Ecto neural progenitor cell (in vitro differentiated cells): ENCODE results near the gene ABTB2.

Experiments used
- DNase-seq: peaks from one replicate; pipeline ENCODE4 v3.0.0-alpha.2; 2018; ENCODE audit warnings: low spot score

ABTB2 gene

DNA sequence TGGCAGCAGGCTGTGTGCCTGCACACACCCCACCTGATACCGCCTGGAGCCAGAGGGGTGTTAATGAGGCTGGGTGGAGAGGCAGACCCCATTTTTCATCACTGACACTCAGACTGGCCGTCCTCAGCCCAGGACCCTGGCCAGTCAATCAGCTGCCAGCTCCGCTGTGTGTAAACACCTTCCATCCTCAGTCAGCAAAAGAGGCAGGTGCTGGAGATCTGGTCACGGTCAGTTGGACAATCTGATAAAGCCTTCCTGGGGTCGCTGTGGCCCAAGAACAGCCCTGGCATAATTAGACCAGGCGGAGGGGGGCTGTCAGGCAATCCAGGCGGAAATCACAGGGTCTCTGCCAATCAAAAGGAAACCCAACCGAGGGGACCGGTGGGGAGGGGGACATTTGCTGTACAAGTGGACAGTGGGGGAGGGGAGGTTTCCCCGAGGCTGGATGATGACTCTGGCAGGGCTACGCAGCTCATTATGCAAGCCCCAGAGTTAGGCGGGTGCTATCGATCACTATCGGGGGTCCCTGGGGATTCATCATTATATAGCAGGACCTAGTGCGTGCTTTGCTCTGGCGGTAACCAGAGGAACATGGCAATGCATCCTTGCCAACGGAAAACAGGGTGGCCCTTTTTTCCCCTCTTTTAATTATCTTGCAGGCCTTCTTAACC lies 72.9 kb downstream of the ABTB2 start:
- no peak for DNase-seq

- no peak for DNase-seq
Observed at GRCh38 chr11:34284156-34284555, 73.7 kb downstream of the ABTB2 start.

DNA sequence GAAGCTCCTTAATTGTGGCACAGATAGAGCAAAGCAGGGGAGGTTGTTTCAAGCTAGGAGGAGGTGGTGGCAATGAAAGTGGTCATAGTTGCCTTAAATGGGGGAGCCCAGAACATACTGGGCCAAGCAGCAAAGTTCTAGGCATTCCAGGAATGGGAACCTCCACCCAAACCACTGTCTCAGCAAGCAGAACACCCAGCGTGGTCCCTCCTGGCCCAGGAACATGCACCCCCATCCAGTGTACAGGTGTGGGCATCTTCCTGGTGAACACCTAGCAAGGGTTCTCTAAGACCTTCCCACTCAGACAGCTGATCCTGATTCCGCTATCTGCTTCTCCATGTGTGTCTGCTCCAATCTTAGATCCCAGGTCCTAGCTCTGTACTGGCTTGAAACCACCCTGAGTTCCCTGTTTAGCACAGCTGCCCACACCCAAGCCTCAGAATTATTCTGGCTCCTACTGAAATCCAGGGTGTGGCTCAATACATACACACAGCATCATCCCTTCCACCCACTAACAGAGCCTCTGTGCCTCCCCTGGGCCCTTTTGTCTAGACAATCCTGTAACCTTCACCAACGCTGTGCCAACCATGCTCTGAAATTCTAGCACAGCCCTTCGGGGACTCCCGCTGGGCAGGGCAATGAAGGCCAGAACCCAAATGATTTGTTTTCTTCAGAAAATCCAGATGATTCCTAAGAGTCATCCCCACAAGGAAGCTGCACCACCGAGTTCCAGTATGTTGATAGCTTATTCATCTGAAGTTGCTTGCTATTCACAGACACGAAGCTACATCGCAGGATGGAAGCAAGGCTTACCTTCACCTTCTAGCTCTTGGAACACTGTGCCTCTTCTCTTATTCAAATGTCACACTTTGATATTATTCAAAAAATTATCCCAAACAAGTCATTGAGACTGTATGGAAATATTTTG lies 76.6 kb downstream of the ABTB2 start:
- DNase-seq = no peak

- DNase-seq = no peak
Observed at GRCh38 chr11:34278693-34279297, 79.0 kb downstream of the ABTB2 start.

DNA sequence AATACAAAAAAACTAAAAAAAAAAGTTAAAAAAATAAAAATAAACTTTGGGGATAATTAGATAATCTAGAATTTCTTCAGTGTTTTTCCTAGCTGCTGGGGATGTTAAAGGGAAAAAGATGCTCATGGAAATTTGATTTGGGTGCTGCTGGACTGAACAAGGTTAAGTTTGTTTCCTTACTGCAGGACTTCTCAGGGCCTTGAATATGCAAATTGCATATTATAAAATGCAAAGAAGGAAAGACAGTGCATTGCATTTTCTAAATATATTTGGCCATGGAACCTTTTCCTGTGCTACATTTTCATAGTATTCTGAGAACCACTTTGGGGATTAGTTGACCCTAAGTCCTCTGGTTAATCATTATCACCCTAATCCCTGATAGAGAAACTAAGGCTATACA lies 79.6 kb downstream of the ABTB2 start:
- no peak for DNase-seq

GRCh38 chr11:34277171-34277570 lies 80.6 kb downstream of the ABTB2 start:
- no peak for DNase-seq

DNA sequence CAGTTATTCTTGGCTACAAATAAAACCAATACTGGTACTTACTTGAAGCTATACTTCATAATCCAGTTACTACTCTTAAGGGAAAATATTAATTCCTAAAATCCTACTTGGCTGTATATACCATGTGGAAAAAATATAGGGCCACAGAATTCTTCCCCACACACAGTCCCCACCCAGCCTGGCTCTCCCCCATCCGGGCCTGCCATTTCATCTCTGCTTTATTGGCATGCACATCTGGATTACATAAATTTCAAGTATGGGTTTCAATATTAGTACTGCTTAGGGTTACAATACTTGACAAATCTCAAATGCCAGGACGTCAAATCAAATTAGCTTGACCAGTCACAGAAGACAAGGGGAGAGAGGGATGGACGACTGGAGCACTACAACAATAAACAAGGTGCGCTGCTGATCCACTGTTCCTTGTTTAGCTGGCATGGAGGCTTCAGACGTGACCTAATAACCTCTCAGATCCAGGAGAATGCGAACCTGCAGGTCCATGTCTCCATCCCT lies 81.4 kb downstream of the ABTB2 start:
- no peak for DNase-seq

DNA sequence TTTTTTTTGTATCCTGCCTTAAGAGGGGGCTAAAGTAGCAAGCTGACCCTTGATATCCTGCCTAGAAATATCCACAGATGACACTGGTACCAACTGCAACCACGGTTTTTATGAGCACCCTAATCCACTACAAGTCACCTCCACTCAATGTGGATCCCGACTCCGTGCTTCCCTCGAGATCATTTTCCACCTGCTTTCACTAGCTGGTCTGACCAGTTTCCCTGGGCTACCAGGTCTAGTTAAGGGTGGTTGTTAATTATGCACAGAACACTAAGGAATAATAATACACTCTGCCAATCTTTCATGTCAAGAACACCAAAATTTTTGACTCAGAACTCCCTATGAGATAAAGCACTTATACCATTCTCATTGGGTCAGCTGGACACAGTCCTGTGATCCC lies 82.3 kb downstream of the ABTB2 start:
- DNase-seq = no peak

DNA sequence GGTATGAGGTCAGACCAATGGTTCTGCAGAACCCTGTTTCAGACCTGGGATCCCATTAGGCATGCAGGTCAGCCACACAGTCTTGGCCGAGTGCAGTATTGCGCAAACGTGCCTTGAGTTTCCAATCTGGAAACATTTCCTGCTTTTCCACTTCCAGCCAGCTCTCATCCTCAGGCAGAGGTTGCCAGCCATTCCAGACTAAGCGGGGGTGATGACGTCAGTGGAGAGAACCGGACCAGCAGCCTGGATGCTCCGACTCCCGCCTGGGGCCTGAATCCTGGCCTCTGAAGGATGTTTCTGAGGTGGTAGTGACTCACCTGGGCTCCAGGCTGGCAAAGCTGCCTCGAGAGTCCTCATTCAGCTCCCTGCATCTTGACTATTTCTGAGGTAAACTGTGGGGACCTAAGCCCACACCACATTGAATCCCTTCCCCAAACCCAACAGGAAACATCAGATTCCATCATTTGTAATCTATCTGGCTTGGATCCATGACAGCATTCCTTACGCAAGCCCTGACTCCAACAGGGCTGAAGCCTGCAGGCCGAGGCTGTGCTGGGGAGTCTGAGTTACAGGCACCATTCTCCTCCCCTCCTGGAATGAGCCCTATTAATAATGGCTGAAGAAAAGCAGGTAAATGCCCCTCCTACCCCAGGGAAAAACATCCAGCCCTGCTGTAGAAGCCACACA lies 83.0 kb downstream of the ABTB2 start:
- DNase-seq = no peak

DNA sequence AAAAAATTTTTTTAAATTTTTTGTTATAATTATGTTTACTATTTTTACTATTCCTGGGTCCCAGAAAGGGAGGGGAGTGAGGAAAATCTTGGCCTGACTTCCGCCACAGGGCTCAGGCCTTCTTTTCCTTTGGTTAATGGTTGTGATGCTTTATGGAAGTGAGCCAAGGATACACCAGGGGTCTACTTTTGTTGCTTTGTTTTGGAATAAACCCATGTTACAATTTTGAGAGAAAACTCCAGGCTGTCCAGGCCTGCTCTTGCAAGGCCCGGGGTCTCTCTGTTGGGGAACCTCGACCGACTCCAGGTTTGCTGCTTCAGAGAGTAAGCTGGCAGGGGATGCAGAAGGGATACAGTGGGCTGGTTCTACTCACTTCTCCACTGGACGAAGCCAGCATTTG lies 84.7 kb downstream of the ABTB2 start:
- no peak for DNase-seq

- no peak for DNase-seq
Observed at GRCh38 chr11:34271727-34272126, 86.1 kb downstream of the ABTB2 start.

GRCh38 chr11:34270711-34271110 lies 87.1 kb downstream of the ABTB2 start:
- no peak for DNase-seq

- DNase-seq = no peak
Observed at GRCh38 chr11:34269694-34270245, 88.0 kb downstream of the ABTB2 start.

- DNase-seq = no peak
Observed at GRCh38 chr11:34268906-34269430, 88.8 kb downstream of the ABTB2 start.

DNA sequence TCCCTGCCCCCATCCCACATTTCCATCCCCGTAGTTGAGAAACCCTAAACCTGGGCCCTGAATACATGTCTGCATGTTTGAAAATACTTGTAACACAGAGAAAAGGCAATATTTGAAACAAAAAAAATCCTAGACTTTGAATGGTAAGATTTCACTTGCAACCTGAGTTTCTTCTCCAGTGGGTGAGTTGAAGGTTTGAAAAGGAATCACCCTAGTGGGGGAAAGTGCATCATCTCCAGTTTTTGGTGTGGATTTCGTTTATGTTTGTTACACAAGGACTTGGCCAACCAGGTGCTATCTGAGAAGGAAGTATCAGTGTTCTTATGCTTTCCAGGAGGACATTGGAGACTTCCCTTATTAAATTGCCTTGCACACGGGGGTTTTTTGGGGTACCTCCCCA lies 90.4 kb downstream of the ABTB2 start:
- no peak for DNase-seq

DNA sequence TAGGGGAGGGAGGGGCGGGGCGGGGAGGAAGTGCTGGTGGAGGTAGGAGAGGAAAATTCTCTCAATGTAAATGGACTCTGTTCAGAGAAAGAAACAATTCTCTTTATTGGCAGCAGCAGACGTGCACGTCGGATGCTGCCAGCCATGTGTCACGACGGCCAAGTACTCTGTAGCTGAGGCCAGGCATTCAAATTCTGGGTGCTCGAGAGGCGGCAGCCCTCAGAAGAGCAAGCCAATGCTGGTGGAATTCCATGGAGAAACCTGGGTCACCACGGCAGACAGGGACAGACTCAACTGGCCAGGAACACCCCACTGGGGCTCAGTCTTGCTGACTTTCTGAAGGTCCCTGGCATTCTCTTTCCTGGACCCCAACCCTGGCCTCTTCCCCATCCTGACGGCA lies 90.8 kb downstream of the ABTB2 start:
- DNase-seq = no peak

DNA sequence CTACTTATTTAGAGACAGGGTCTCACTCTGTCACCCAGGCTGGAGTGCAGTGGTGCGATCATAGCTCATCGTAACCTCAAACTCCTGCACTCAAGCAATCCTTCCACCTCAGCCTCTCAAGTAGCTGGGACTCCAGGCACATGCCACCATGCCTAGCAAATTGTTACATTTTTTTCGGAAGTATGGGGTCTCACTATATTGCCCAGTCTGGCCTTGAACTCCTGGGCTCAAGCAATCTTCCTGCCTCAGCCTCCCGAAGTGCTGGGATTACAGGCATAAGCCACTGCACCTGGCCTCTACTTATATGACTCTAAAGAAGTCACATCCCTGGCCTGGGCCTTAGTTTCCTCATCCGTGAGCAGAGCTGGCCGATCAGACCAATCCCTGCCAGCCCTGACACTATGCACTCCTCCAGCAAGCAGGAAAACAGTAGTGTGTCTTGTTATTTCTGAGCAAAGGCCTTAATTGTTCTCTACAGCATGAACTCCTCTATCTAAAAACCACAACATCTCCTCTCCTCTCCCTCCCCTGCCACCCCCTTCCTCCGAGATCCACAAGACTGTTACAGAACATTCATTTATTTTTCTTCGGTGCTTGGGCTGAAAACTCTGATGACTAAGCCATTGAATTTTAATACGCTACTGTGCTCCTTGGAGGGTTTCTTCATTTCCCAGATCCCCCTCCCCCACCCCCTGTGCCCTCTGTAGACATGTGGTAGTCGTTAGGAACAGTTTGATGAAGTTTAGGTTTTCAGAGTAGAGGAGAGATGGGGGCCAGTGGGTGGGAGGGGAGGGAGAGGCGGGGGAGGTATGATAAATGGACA lies 91.5 kb downstream of the ABTB2 start:
- no peak for DNase-seq

GRCh38 chr11:34264303-34265110 lies 93.3 kb downstream of the ABTB2 start:
- DNase-seq = no peak

GRCh38 chr11:34263441-34264091 lies 94.2 kb downstream of the ABTB2 start:
- no peak for DNase-seq
